GM19372 (cell line): ENCODE data around the gene APC2.

ENCODE experiments used
- ATAC-seq: cut with Tn5 transposase; IDR thresholded peaks from one replicate; pipeline ENCODE4 v1.9.1; 2021; ENCODE audit warnings: mild to moderate bottlenecking, low read depth, moderate library complexity; ENCODE audit not compliant: unreplicated experiment

The APC2 gene, protein sequence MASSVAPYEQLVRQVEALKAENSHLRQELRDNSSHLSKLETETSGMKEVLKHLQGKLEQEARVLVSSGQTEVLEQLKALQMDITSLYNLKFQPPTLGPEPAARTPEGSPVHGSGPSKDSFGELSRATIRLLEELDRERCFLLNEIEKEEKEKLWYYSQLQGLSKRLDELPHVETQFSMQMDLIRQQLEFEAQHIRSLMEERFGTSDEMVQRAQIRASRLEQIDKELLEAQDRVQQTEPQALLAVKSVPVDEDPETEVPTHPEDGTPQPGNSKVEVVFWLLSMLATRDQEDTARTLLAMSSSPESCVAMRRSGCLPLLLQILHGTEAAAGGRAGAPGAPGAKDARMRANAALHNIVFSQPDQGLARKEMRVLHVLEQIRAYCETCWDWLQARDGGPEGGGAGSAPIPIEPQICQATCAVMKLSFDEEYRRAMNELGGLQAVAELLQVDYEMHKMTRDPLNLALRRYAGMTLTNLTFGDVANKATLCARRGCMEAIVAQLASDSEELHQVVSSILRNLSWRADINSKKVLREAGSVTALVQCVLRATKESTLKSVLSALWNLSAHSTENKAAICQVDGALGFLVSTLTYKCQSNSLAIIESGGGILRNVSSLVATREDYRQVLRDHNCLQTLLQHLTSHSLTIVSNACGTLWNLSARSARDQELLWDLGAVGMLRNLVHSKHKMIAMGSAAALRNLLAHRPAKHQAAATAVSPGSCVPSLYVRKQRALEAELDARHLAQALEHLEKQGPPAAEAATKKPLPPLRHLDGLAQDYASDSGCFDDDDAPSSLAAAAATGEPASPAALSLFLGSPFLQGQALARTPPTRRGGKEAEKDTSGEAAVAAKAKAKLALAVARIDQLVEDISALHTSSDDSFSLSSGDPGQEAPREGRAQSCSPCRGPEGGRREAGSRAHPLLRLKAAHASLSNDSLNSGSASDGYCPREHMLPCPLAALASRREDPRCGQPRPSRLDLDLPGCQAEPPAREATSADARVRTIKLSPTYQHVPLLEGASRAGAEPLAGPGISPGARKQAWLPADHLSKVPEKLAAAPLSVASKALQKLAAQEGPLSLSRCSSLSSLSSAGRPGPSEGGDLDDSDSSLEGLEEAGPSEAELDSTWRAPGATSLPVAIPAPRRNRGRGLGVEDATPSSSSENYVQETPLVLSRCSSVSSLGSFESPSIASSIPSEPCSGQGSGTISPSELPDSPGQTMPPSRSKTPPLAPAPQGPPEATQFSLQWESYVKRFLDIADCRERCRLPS (N-terminal part only)

DNA sequence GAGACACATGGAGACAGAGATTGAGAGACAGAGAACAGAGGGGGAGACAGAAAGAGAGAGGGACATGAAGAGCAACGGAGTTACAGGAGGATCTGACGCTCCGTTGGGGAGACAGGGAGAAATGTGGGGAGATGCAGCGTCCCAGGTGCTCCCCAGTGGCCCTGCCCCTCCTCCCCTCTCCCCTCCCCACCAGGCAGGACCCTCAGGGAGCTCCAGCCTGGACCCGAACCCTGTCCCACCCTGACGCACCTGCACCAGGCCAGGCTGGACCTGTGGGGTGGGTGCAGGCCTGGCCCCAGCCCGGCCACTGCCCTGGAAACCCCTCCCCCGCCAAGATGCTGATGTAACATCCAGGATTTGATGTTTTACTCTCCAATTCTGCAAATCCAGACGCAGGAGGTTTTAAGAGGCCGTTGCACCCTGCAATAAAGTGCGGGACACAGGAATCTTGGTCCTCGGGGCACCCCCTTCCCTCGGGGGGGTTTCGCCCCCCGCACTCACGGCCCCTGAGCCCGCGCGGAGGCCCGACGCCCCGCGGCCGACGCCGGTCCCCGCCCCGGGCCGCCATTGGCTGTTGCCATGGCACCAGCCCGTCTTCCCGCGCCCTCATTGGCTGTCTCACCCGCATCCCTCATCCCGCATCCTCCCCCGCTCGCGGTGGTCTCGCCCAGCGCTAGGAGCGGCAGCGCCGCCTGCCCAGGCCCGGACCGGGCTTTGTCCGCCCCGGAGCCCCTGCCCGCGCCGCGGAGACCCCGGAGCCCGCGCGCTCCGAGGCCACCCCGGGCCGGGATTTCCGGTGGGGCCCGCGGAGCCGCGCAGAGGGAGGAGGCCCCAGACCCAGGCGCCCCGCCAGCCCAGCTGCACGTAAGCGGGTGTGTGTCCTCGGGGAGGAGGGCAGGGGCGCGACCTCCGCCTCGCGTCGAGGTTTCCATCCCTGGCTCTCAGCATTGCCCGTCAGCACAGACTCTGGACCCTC, at the start of gene APC2:
Gene APC2 (plus strand): TSS at position 655 of the 976 bp plus-strand sequence. CDS start 2,881 bp downstream, outside the sequence.
- no peak for ATAC-seq

DNA sequence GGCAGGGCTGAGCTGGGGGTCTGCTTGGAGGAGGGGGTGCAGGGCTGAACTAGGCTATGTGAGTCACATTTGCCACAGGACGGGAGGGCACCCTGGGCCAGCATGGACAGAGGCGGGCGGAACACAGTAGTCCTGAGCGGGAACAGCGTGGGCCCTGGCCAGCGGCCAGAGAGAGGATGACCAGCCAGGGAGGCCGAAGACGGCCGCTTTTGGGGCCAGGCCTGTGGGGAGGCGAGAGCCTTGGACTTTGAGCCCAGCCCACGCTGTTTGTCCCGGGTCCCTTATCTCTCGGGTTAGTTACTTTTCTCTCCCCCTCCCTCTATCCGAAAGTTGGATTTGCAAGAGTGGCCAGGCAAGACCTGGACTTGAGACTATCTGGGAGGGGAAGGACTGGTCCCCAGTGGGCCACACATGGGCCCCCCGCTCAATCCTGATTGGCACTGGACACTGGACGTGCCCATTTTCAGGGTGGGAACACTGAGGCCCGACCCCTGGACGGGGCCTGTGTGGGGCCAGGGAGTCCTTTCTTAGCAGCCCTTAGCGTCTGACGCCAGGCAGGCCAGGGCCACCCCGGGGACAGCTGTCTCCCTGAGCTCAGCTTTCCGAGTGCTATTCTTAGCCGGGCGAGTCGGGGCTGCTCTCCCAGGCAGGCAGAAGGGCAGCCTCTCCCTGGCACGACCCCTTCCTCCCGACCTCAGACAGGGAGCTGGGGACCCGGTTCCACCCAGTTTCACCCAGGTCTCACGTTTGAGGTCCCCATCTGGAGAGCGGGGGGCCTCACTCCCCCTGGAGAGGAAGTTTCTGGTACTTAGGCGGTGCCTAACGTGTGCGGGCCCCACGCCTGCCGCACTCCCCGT, 49.4 kb upstream of the APC2 start:
- ATAC-seq, result no peak

DNA sequence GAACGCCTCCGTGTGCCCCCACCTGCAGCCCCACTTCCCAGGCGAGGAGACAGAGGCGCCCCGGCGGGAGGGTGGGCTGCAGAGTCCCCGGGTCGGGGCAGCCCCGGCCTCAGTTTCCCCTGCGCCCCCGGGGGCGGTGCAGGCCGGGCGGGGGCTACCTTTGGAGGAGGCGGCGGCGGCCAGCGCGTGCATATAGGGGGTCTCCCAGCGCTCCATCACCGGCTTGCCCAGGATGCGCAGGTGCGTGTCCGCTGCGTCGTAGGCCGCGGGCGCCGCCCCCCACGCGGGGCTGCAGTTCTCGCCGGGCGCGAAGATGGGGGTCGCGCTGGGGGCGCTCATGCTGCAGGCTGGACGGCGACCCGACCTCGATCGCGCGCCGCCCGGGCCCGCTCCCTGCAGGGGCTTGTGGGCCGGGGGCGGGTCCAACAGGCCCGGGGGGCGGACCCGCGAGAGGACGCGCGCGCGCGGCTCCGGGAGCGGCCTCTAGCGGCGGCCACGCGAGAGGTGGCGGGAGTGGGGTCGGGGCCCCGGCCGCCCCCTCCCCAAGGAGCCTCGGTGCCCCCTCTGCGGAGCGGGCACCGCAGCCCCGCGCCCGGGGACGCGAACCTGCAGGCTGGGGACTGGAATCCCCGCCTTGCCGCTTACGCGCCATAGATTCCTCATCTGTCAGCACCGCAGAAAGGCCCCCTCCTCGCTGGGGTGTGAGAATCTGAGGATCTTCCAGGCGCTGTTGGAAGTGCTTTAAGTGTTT, 48.6 kb upstream of the APC2 start, which contains the start of gene GAMT:
Gene GAMT (minus strand): TSS at position 405 of the 751 bp plus-strand sequence. CDS start 66 bp downstream, at position 339.
- no peak for ATAC-seq

DNA sequence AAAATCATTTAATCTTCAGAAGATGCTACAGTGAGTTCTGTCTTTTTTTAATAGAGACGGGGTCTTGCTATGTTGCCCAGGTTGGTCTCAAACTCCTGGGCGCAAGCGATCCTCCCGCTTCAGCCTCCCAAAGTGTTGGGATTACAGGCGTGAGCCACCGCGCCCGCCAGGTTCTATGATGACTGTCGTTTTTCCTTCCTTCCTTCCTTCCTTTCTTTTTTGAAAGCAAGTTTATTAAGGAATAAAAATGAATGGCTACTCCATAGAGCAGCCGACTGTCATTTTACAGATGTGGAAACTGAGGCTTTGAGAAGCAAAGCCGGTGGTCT, 48.1 kb upstream of the APC2 start:
- no peak for ATAC-seq

DNA sequence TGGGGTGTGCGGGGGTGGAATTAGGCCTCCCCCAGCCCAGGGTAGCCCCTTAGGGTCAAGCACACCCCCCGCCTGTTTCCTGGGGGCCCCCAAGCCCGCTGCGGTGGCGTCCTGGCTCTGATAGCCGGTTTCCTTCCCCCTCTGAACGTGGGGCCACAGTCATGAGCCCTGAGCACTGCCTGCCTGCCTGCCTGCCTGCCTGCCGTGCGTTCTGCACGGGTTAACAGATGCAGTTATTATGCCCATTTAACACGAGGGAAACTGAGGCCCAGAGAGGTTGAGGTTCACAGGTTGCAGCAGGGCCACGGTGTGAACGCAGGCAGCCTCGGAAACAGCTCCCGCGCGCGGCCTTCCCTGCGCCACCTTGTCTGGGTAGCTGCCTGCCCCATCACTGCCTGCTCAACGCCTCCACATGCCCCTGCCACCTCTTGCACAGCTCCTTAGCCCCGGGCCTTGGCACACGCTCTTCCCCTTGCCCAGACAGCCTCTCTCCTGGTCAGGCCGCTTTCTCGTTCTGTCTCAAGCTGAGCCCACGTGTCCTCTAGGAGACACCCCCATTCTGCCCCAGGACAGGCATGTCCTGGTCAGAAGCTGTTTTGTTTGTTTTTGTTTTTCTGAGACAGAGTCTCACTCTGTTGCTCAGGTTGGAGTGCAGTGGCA, 47.4 kb upstream of the APC2 start:
- ATAC-seq, result no peak

DNA sequence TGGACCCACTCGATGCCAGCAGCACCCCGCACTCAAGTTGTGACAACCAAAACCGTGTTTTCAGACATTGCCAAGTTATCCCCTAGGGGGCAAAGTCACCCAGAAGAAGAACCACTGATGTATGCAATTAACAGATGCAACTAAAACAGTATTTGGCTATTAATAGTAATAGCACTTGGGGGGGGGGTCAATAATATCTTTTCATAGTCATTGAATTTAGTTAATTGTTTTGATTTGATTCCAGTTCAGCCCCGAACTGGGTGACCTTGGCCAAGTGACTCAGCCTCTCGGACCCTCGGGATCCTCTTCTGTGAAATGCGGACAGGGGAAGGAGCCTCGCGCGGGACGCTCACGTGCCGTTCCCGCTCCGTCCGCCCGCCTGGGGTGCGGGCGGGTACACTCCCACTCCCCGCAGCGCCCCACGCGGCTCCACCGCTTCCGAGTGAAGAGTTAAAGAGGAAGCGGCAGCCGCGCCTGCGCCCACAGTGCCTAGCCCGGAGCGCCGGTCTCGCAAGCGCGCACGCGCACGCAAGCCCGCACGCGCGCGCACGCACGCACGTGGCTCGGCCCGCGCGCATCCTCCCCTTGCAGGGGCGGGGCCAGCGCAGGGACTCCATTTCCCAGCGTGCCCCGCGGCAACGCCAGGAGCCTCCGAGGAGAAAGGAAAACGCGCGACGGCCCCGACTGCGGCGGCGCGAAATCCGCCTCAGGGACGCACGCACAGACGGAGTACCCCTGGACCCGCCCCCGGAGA, 43.0 kb upstream of the APC2 start:
- ATAC-seq, result peak; percentile 84

DNA sequence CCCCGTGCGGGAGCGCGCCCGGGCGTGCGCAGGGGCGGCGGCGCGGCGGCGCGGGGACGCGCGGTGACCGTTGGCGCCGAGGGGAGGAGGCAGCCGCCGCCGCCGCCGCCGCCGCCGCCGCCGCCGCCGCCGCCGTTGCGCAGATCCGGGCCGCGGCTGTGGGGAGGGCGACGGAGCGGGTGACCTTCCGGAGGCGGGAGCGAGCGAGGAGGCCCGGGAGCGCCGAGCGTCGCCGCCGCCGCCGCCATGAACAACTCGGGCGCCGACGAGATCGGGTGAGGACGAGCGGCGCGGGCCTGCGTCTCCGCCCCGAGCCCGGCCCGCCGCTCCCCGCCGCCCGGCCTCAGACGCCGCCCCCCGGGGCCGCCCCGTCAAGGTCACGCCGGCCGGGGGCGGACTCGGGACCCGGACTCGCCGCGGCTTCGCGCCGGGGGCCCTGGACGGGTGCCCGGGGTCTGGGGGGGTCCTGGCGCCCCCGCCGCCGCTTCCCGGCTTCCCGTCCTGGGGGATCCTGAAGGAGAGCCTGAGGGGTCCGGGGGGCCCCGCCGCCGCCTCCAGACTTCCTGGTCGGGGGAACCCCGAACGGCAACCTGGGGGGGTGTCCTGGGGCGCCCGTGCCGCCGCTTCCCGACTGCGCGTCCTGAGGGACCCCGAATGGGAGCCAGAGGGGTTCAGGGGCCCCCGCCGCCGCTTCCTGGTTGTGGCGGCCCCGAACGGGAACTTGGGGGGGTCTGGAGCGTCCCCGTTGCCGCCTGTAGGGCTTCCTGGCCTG, 42.2 kb upstream of the APC2 start, which contains the start of gene DAZAP1:
Gene DAZAP1 (plus strand): TSS at position 59 of the 772 bp plus-strand sequence. CDS start 188 bp downstream, at position 247.
- peak; percentile 19 for ATAC-seq

DNA sequence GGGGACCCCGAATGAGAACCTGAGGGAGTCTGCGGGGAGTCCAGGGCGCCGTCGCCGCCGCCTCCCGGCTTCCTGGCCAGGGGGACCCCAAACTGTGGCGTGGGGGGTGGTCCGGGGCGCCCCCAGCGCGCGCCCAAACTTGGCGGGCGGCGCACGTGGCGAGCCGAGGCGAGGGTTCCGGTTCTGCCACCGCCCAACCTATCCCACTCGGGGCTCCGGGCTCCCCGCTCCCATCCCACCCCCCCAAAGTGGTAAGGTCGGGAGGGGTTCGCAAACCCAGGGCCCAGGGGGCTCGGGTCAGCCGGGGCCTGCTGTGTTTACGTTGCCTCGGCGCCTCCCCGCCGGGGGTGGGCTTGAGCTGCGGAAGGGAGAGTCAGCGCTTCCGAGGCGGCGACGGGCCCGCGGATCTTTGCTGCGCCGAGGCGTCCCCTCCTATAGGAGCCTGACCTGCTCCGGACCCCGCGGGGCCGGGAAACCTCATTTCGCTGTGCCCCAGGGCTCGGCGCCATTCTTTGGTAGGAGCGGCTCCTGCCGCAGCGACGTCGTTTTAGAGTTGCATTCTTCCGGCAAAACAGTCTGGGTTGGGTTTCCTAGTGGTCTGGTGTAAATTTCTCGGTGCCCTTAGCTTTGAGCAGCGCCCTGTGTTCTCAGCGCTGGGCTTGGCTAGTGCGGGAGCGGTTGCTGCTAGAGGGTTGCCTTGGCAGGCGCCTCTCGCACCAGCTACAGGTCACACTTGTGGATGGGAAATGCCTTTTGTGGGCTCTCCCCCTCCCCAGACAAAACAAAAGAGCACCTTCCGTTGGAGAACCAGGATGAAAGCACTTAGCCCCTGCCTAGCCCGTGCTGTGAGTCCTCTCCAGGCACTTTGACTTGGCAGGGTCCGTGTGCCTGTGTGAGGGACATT, 41.4 kb upstream of the APC2 start:
- no peak for ATAC-seq

DNA sequence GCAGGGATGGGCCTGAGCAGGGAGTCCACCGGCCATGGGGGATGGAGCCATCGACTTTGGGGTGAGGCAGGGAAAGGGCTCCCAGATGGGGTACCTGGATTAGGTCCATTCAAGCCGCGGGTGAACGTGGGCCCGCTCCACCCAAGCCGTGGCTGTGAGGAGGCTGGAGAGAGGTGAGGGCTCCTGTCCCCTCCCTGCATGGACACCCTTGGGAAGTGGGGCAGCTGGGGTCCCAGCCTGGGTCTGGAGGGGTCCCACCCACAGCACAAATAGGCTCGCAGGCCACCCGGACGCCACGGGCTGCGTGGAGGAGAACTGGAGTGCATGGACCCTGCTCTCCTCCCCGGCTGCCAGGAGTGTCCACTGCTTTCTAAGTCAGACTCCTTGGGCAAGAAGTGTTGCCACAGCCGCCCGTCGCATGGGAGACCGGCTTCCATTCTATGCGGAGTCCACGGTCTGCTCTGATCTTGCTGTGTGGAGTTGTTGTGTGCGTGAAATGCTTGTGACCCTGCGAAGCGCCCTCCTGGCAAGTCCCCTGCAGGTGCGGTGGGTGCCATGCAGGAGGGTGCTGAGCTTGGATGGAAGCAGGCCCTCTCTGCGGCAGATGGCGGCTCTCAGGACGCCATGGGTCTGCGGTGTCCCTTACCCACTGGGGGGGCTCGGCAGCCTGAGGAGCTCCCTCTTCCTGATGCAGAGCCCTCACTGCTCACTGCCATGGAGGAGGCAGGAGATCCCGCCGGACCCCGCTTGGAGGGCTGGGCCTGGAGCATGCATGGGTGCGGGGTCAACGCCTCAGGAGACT, 40.5 kb upstream of the APC2 start:
- no peak for ATAC-seq

DNA sequence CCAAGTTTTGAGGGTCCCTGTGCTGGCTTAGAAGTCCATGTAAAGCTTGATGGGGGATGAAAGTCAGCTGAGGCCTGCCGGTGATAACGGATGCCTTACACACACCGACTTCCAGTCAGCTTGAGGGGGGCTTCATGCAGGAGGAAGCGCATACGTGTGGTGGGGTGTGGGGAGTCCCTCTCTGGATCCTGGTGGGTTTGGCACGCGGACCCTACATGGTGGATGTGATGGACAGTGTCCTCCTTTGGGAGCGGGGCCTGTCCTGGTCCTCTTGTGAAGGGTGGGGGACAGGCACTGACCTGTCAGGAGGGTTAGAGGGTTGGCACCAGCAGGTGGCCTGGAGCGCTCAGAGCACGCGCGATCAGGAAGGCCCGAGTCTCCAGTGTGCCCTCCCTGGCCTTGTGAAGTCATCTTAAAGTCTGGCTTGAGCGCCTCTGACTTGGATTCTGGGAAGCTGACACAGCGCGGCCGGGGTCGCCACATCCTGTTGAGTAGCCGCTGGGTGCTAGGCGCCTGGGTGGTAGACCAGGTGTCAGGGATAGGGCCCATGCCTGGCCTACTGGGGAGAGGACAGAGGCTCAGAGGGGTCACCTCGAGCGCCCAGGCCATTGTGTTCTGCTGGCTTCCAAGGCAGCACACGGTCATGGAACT, 39.7 kb upstream of the APC2 start:
- ATAC-seq, result no peak

DNA sequence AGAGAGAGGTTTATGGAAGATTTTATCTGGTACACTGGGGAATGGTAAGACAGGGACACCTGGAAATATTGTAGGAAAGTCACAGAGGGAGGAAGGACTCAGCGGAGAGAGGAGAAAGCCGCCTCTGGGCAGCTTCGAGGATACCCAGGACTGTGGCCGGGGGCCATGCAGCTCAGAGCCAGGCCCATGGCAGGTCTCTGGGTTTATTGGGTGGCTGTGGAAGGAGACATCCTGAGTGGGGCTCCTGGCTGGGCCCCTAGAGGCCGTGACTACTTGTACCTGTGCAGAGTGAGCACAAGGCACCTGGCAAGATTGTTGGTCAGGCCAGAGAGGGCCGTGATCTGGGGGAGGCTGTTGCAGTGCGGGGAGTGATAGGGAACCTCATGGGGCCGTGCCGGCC, 39.1 kb upstream of the APC2 start:
- ATAC-seq, result no peak

DNA sequence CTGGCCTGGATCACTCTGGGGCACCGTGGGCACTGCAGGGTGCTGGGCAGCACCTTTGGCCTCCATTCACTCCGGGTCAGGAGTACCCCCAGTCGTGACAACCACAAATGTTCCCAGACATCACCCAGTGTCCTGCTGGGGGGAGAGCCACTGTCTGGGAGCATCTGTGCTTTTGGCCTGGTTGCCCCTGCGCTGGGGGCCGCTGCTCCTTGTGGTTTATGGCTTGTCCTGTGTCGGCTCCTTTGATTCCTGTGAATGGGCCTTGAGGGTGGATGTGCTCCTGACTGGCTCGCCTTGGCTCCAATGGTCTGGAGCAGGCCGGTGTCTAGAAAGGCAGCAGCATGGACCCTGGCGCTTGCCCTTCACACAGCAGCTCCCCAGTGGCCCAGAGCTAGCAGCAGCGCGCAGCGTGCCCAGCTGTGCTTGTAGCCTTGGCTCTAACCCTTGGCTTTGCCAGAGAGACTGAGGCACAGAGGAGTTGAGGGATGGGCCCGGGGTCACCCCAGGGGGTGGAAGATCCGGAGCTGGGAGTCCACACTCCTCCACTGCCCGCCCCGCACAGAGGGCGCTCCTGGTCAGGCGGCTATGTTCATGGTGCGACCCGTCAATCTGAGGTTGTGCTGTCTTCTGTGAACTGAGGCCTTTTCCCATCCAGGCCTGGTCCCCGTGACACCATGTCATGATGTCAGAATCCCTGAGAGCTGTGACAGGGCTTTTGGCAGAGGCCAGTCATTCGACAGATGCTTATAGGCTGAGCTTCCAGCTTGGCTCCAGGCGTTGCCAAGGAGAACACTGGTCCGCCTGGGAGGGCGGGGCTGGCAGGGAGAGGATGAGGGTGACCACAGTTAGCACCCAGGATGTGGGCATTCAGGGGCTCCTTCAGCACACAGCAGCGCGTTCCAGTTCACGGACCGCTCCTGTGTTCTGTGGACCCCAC, 38.4 kb upstream of the APC2 start:
- no peak for ATAC-seq
